ENCODE results near the gene ADARB1.
"Not testable (repeated sequence)": the region's sequence is repeated elsewhere in the genome, so short reads cannot be mapped to it uniquely, and the experiment has no call there.

ADARB1 gene

GRCh38 chr21:45074048-45074817, at the start of gene ADARB1:
Gene ADARB1, plus strand, starts transcription at chr21:45074580. Its CDS starts 97,077 bp downstream, at chr21:45171657.
- peak; percentile 47 for DNase-seq (ENCODE audit: low spot score)

- no peak for DNase-seq (ENCODE audit: low spot score)
Observed at GRCh38 chr21:45026066-45026745, 48.2 kb upstream of the ADARB1 start.

- no peak for DNase-seq (ENCODE audit: low spot score)
Observed at GRCh38 chr21:45026826-45027225, 47.6 kb upstream of the ADARB1 start.

GRCh38 chr21:45027241-45028196, 46.9 kb upstream of the ADARB1 start:
- no peak for DNase-seq (ENCODE audit: low spot score)

- DNase-seq (ENCODE audit: low spot score) = not testable (repeated sequence)
Observed at GRCh38 chr21:45028645-45029044, 45.7 kb upstream of the ADARB1 start.

- no peak for DNase-seq (ENCODE audit: low spot score)
Observed at GRCh38 chr21:45029298-45029947, 45.0 kb upstream of the ADARB1 start.

GRCh38 chr21:45029948-45030681, 44.3 kb upstream of the ADARB1 start:
- DNase-seq (ENCODE audit: low spot score) = no peak

GRCh38 chr21:45030682-45031570, 43.5 kb upstream of the ADARB1 start:
- no peak for DNase-seq (ENCODE audit: low spot score)

- DNase-seq (ENCODE audit: low spot score) = no peak
Observed at GRCh38 chr21:45031571-45032191, 42.7 kb upstream of the ADARB1 start.

- DNase-seq (ENCODE audit: low spot score) = no peak
Observed at GRCh38 chr21:45032332-45032731, 42.0 kb upstream of the ADARB1 start.

- DNase-seq (ENCODE audit: low spot score) = no peak
Observed at GRCh38 chr21:45032977-45033710, 41.2 kb upstream of the ADARB1 start.

GRCh38 chr21:45033791-45034555, 40.4 kb upstream of the ADARB1 start:
- DNase-seq (ENCODE audit: low spot score) = no peak

GRCh38 chr21:45034556-45035476, 39.6 kb upstream of the ADARB1 start:
- no peak for DNase-seq (ENCODE audit: low spot score)

- DNase-seq (ENCODE audit: low spot score) = no peak
Observed at GRCh38 chr21:45035477-45035848, 38.9 kb upstream of the ADARB1 start.

GRCh38 chr21:45036630-45037029, 37.8 kb upstream of the ADARB1 start:
- no peak for DNase-seq (ENCODE audit: low spot score)

GRCh38 chr21:45037986-45038385, 36.4 kb upstream of the ADARB1 start:
- DNase-seq (ENCODE audit: low spot score) = no peak

Data from NAMALWA (cell line).